Measurements from ENCODE around the gene OXNAD1.

The OXNAD1 gene

GRCh38 chr3:16279010-16279801 is 14.2 kb downstream of the OXNAD1 start:
- no peak overlapping the region for H3K4me2 ChIP-seq (ENCODE audit: low read depth, low read length)
- DNase-seq = no peak

DNA sequence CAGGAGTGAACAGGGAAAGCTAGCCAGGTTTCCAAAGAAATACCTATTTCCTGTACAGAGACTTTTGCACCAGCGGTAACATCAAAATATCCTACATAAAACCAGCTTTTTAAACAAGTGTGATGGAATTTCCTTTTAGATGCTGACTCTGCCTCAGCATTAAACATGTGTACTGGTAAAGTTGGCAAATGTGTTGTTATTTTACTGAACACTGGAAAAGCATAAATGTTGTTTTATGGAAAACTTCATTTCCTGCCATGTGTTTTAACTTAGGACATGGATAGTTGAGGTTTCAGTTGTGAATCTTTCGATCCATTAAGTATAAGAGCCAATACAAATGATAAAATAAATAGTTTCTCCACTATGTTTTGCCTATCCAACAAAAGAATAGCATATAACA is 15.7 kb downstream of the OXNAD1 start:
- H3K79me2 ChIP-seq (ENCODE audit: low read length) = no peaks in the 10 kb centered on the region
- no peaks in the 10 kb centered on the region for H3K4me1 ChIP-seq (ENCODE audit: low read length)
- TF ChIP-seq EZH2phosphoT487 (IDR thresholded peaks at IDR 0.05; ENCODE audit: low read length) = no peak
- no peak for TF ChIP-seq CTCF (IDR thresholded peaks at IDR 0.05; ENCODE audit: low read length)
- H3K4me2 ChIP-seq (ENCODE audit: low read depth, low read length) = no peak overlapping the region
- H3K4me3 ChIP-seq (ENCODE audit: low read length) = no peak overlapping the region
- no peaks in the 10 kb centered on the region for H4K20me1 ChIP-seq (ENCODE audit: insufficient read depth, low read length)
- no peak overlapping the region for H3K27ac ChIP-seq (ENCODE audit: low read length)
- no peaks in the 10 kb centered on the region; the same call in 1 of the 2 replicates for H3K36me3 ChIP-seq (replicated peaks; ENCODE audit: insufficient read depth, low read length)
- no peaks in the 10 kb centered on the region for H3K9me2 ChIP-seq (replicated peaks; ENCODE audit: insufficient read depth, low read length)
- H3F3A ChIP-seq (ENCODE audit: insufficient read depth, low read length) = no peaks in the 10 kb centered on the region
- H3K27me3 ChIP-seq (replicated peaks; ENCODE audit: insufficient read depth, low read length) = no peaks in the 10 kb centered on the region
- no peak overlapping the region for H3K9ac ChIP-seq (ENCODE audit: low read length)
- no peak for DNase-seq
- no peaks in the 10 kb centered on the region for H3K9me3 ChIP-seq (replicated peaks; ENCODE audit: insufficient read depth, low read length)
- H2AFZ ChIP-seq (ENCODE audit: low read length) = no peak overlapping the region

More at GRCh38 chr3:16279010-16279801, 14.2 kb downstream of the OXNAD1 start:
- H3K9ac ChIP-seq (ENCODE audit: low read length) = no peak overlapping the region
- TF ChIP-seq CTCF (IDR thresholded peaks at IDR 0.05; ENCODE audit: low read length) = no peak
- TF ChIP-seq EZH2 (optimal IDR thresholded peaks at IDR 0.05; ENCODE audit: low read depth, low read length) = no peak
- no peak for TF ChIP-seq EZH2phosphoT487 (IDR thresholded peaks at IDR 0.05; ENCODE audit: low read length)
- H3K4me3 ChIP-seq (ENCODE audit: low read length) = no peak overlapping the region
- H3F3A ChIP-seq (ENCODE audit: insufficient read depth, low read length) = no peaks in the 10 kb centered on the region
- no peaks in the 10 kb centered on the region for H3K9me2 ChIP-seq (replicated peaks; ENCODE audit: insufficient read depth, low read length)
- no peak overlapping the region for H3K27ac ChIP-seq (ENCODE audit: low read length)
- no peaks in the 10 kb centered on the region; the same call in 1 of the 2 replicates for H3K36me3 ChIP-seq (replicated peaks; ENCODE audit: insufficient read depth, low read length)
- H4K20me1 ChIP-seq (ENCODE audit: insufficient read depth, low read length) = no peaks in the 10 kb centered on the region
- no peaks in the 10 kb centered on the region for H3K9me3 ChIP-seq (replicated peaks; ENCODE audit: insufficient read depth, low read length)
- H2AFZ ChIP-seq (ENCODE audit: low read length) = no peak overlapping the region
- no peaks in the 10 kb centered on the region for H3K79me2 ChIP-seq (ENCODE audit: low read length)
- H3K27me3 ChIP-seq (replicated peaks; ENCODE audit: insufficient read depth, low read length) = no peaks in the 10 kb centered on the region
- no peaks in the 10 kb centered on the region for H3K4me1 ChIP-seq (ENCODE audit: low read length)

- no peak overlapping the region for H2AFZ ChIP-seq (ENCODE audit: low read length)
- no peak overlapping the region for H3K27ac ChIP-seq (ENCODE audit: low read length)
- no peaks in the 10 kb centered on the region for H3K27me3 ChIP-seq (replicated peaks; ENCODE audit: insufficient read depth, low read length)
- H3K4me3 ChIP-seq (ENCODE audit: low read length) = no peak overlapping the region
- H3K79me2 ChIP-seq (ENCODE audit: low read length) = peaks cover 8% of the 10 kb centered on the region
- no peaks in the 10 kb centered on the region for H3F3A ChIP-seq (ENCODE audit: insufficient read depth, low read length)
- DNase-seq = no peak
- H3K4me2 ChIP-seq (ENCODE audit: low read depth, low read length) = no peak overlapping the region
- no peak for TF ChIP-seq CTCF (IDR thresholded peaks at IDR 0.05; ENCODE audit: low read length)
- no peaks in the 10 kb centered on the region for H3K36me3 ChIP-seq (replicated peaks; ENCODE audit: insufficient read depth, low read length)
- H3K9ac ChIP-seq (ENCODE audit: low read length) = no peak overlapping the region
- no peaks in the 10 kb centered on the region for H3K9me3 ChIP-seq (replicated peaks; ENCODE audit: insufficient read depth, low read length)
- no peaks in the 10 kb centered on the region for H4K20me1 ChIP-seq (ENCODE audit: insufficient read depth, low read length)
- H3K4me1 ChIP-seq (ENCODE audit: low read length) = no peaks in the 10 kb centered on the region
- no peaks in the 10 kb centered on the region for H3K9me2 ChIP-seq (replicated peaks; ENCODE audit: insufficient read depth, low read length)
Measured at GRCh38 chr3:16284633-16285032, 19.6 kb downstream of the OXNAD1 start.

Measured in MM.1S (cell line).